GM23248 (cell line): Measurements from ENCODE around the gene CMYA5.

Experiments
- EZH2 ChIP-seq: fragments of 200-600 bp; sonication (generic); IDR thresholded peaks from 2 replicates; pipeline ENCODE4 v1.6.1; 2018; ENCODE audit warnings: antibody characterized with exemption, mild to moderate bottlenecking; ENCODE audit not compliant: insufficient read depth, poor library complexity, severe bottlenecking
- EZH2phosphoT487 ChIP-seq: fragments of 200-600 bp; sonication (generic); IDR thresholded peaks from 2 replicates; pipeline ENCODE4 v1.6.1; 2018; ENCODE audit warnings: antibody characterized with exemption, moderate library complexity, mild to moderate bottlenecking, low read depth; ENCODE audit not compliant: insufficient read depth

GRCh38 chr5:79704553-79704952 is 14.9 kb downstream of the CMYA5 start:
- TF ChIP-seq EZH2, result no peak
- TF ChIP-seq EZH2phosphoT487, result no peak
